DND-41 (cell line): ENCODE measurements around the gene GFOD1.
"Not testable (repeated sequence)": the region's sequence is repeated elsewhere in the genome, so short reads cannot be mapped to it uniquely, and the experiment has no call there.

Experiments
- ATAC-seq: fragments of 200-7000 bp; cut with Tn5 transposase; 3 replicates; pipeline ENCODE4 v1.9.1; 2021; ENCODE audit warnings: low read depth; ENCODE audit not compliant: insufficient read depth
- DNase-seq: peaks from one replicate; pipeline ENCODE4 v3.0.0-alpha.2; 2020
- H2AFZ ChIP-seq: 2 replicates; pipeline ENCODE4 v1.6.0; 2012; ENCODE audit warnings: low read depth, low read length
- H3K27ac ChIP-seq: 2 replicates; pipeline ENCODE4 v1.5.1; 2012; ENCODE audit warnings: low read length, inconsistent platforms
- H3K27me3 ChIP-seq: fragments of 200-600 bp; sonication (generic); 2 replicates; pipeline ENCODE4 v1.6.0; 2012; ENCODE audit warnings: low read length, mild to moderate bottlenecking, inconsistent platforms; ENCODE audit not compliant: insufficient read depth, poor library complexity
- H3K36me3 ChIP-seq: 2 replicates; pipeline ENCODE4 v1.5.1; 2012; ENCODE audit warnings: low read length, inconsistent platforms; ENCODE audit not compliant: insufficient read depth
- H3K4me1 ChIP-seq: 2 replicates; pipeline ENCODE4 v1.5.1; 2012; ENCODE audit warnings: mild to moderate bottlenecking, low read length; ENCODE audit not compliant: insufficient read depth
- H3K4me2 ChIP-seq: 2 replicates; pipeline ENCODE4 v1.6.0; 2012; ENCODE audit warnings: mild to moderate bottlenecking, moderate library complexity, low read length, inconsistent platforms; ENCODE audit not compliant: insufficient read depth
- H3K4me3 ChIP-seq, 2 experiments: fragments of 200-600 bp in 1 of 2; shearing (Covaris generic) in 1 of 2; 2 replicates each; pipeline ENCODE4 v1.5.1; 2012 to 2016; ENCODE audit warnings: inconsistent platforms in 2 of 2, low read length in 2 of 2, mild to moderate bottlenecking in 2 of 2, low read depth in 1 of 2, moderate library complexity in 1 of 2
- H3K79me2 ChIP-seq: 2 replicates; pipeline ENCODE4 v1.6.0; 2012; ENCODE audit warnings: low read length, inconsistent platforms; ENCODE audit not compliant: insufficient read depth
- H3K9ac ChIP-seq: 2 replicates; pipeline ENCODE4 v1.6.0; 2012; ENCODE audit warnings: low read depth, mild to moderate bottlenecking, inconsistent platforms, low read length, moderate library complexity
- H3K9me3 ChIP-seq: 2 replicates; pipeline ENCODE4 v1.5.1; 2012; ENCODE audit warnings: low read length, moderate library complexity, mild to moderate bottlenecking, inconsistent platforms; ENCODE audit not compliant: insufficient read depth, severe bottlenecking
- H4K20me1 ChIP-seq: 2 replicates; pipeline ENCODE4 v1.6.0; 2012; ENCODE audit warnings: low read length; ENCODE audit not compliant: insufficient read depth
- CTCF ChIP-seq: IDR thresholded peaks from 2 replicates; pipeline ENCODE4 v1.5.1; 2012; ENCODE audit warnings: borderline replicate concordance, low read length, moderate library complexity, mild to moderate bottlenecking; ENCODE audit not compliant: poor library complexity, severe bottlenecking; ENCODE audit errors: extremely low read depth
- EZH2 ChIP-seq: IDR thresholded peaks from 3 replicates; pipeline ENCODE4 v1.6.1; 2012; ENCODE audit warnings: borderline replicate concordance, low read depth, mild to moderate bottlenecking, moderate library complexity, low read length, inconsistent platforms; ENCODE audit not compliant: severe bottlenecking

Gene GFOD1

GRCh38 chr6:13462458-13463327, 24.7 kb downstream of the GFOD1 start:
- peak; percentile 78 for ATAC-seq
- H3K79me2 ChIP-seq, result no peaks in the 10 kb centered on the region
- TF ChIP-seq EZH2 (no peak), CTCF (no peak)
- no peak overlapping the region for H3K9ac ChIP-seq
- DNase-seq, result peak; percentile 56
- peaks cover 18% of the 10 kb centered on the region for H3K4me1 ChIP-seq
- no peaks in the 10 kb centered on the region for H3K27me3 ChIP-seq
- H3K27ac ChIP-seq, result peak overlapping the region; percentile 52; the same call in 1 of the 2 replicates
- no peak overlapping the region for H3K4me2 ChIP-seq
- H3K4me3 ChIP-seq, result no peak overlapping the region
- H3K36me3 ChIP-seq, result no peaks in the 10 kb centered on the region
- no peak overlapping the region for H2AFZ ChIP-seq
- H4K20me1 ChIP-seq, result peaks cover 7% of the 10 kb centered on the region; the same call in 1 of the 2 replicates
- no peaks in the 10 kb centered on the region for H3K9me3 ChIP-seq

GRCh38 chr6:13461805-13462204, 25.6 kb downstream of the GFOD1 start:
- Histone ChIP-seq H3K27me3 (no peaks in the 10 kb centered on the region), H3K36me3 (no peaks in the 10 kb centered on the region), H3K4me3 (no peak overlapping the region), H4K20me1 (peaks cover 7% of the 10 kb centered on the region; the same call in 1 of the 2 replicates), H3K9me3 (no peaks in the 10 kb centered on the region), H3K4me2 (no peak overlapping the region), H3K79me2 (no peaks in the 10 kb centered on the region), H2AFZ (no peak overlapping the region), H3K4me1 (peaks cover 18% of the 10 kb centered on the region), H3K27ac (no peak overlapping the region), H3K9ac (no peak overlapping the region)
- DNase-seq, result no peak
- no peak for ATAC-seq
- no peak for TF ChIP-seq EZH2
- TF ChIP-seq CTCF, result no peak

GRCh38 chr6:13461307-13461706, 26.1 kb downstream of the GFOD1 start:
- H3K27me3 ChIP-seq, result no peaks in the 10 kb centered on the region
- no peak overlapping the region for H3K4me2 ChIP-seq
- no peak overlapping the region for H2AFZ ChIP-seq
- H3K9me3 ChIP-seq, result no peaks in the 10 kb centered on the region
- peaks cover 18% of the 10 kb centered on the region for H3K4me1 ChIP-seq
- DNase-seq (no peak), ATAC-seq (no peak)
- H3K4me3 ChIP-seq, result no peak overlapping the region
- no peak for TF ChIP-seq CTCF
- no peak overlapping the region for H3K27ac ChIP-seq
- peaks cover 7% of the 10 kb centered on the region; the same call in 1 of the 2 replicates for H4K20me1 ChIP-seq
- no peaks in the 10 kb centered on the region for H3K36me3 ChIP-seq
- H3K79me2 ChIP-seq, result no peaks in the 10 kb centered on the region
- no peak overlapping the region for H3K9ac ChIP-seq

- not testable (repeated sequence) for DNase-seq, H2AFZ ChIP-seq
Measured at GRCh38 chr6:13460289-13460688, 27.1 kb downstream of the GFOD1 start.

More at GRCh38 chr6:13460289-13460688, 27.1 kb downstream of the GFOD1 start:
- not testable (repeated sequence) for H3K4me2 ChIP-seq, H3K9me3 ChIP-seq, H3K9ac ChIP-seq, H3K36me3 ChIP-seq, H3K79me2 ChIP-seq, H3K4me3 ChIP-seq, H4K20me1 ChIP-seq, ATAC-seq, H3K27ac ChIP-seq, H3K27me3 ChIP-seq
- H3K4me1 ChIP-seq, result peaks cover 22% of the 10 kb centered on the region
